SK-N-MC (cell line): Measurements from ENCODE around the gene DEPDC1.
"Not testable (repeated sequence)": the region's sequence is repeated elsewhere in the genome, so short reads cannot be mapped to it uniquely, and the experiment has no call there.

Experiments
- EZH2 ChIP-seq: fragments of 200-600 bp; sonication (generic); IDR thresholded peaks from one replicate; pipeline ENCODE4 v1.6.1; 2017; ENCODE audit warnings: antibody characterized with exemption
- FOXP2 ChIP-seq: optimal IDR thresholded peaks from 2 replicates; pipeline ENCODE3; 2011; ENCODE audit warnings: mild to moderate bottlenecking, moderate library complexity; ENCODE audit not compliant: insufficient read depth; ENCODE audit errors: extremely low read length, control extremely low read depth
- POLR2AphosphoS5 ChIP-seq: IDR thresholded peaks from 2 replicates; pipeline ENCODE4 v1.6.1; 2012; ENCODE audit warnings: mild to moderate bottlenecking, low read depth, low read length, borderline replicate concordance

DNA sequence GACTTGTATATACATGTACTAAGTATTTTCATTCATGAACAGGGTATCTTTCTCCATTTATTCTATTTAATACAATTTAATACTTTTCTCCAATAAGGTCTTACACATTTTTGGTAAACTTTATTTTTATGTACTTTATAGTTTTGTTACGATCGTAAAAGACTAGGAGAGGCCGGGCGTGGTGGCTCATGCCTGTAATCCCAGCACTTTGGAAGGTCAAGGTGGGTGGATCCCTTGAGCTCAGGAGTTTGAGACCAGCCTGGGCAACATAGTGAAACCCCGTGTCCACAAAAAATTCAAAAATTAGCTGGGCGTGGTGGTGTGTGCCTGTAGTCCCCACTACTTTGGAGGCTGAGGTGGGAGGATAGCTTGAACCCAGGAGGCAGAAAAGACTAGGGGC, 4.6 kb downstream of the DEPDC1 start:
- TF ChIP-seq EZH2, POLR2AphosphoS5, FOXP2: not testable (repeated sequence)
